MCF 10A (cell line): Measurements from ENCODE around the gene DUOXA2. TPM values are rescaled to one million over a fixed set of nuclear protein-coding genes. Genes with fewer than 3 reads are reported as not detected.

ENCODE experiments used
- total RNA-seq: library from RNA; stranded (reverse); gene quantifications from 2 replicates; pipeline ENCODE4 v1.2.3, GENCODE V29; 2022

Gene DUOXA2
- total RNA-seq, 1 experiment from 2014 or later, result not detected

Other genes with a start within 250 kb of the DUOXA2 start
- not detected in 2 replicates for gene TERB2, start 157.6 kb upstream of the DUOXA2 start, total RNA-seq
- 14.7 and 27.7 TPM in 2 replicates for gene SORD, start 91.1 kb upstream of the DUOXA2 start, total RNA-seq
- 0.10 and 0.30 TPM in 2 replicates for gene DUOX2, start 154 bp upstream of the DUOXA2 start, total RNA-seq
- gene DUOXA1, start 15.6 kb downstream of the DUOXA2 start, total RNA-seq, result 1.3 and 3.0 TPM in 2 replicates
- 15.1 and 16.9 TPM in 2 replicates for gene DUOX1, start 15.7 kb downstream of the DUOXA2 start, total RNA-seq
- gene SHF, start 73.6 kb downstream of the DUOXA2 start, total RNA-seq, result 0.34 and 0.44 TPM in 2 replicates
- not detected in 2 replicates for gene SLC28A2, start 137.9 kb downstream of the DUOXA2 start, total RNA-seq